HUES64 (cell line): ENCODE measurements around the gene MAGI1.

Experiments
- H3K27ac ChIP-seq: 2 replicates; pipeline ENCODE4 v1.7.0; 2013; ENCODE audit warnings: low read depth, low read length, inconsistent platforms
- H3K27me3 ChIP-seq: 2 replicates; pipeline ENCODE4 v1.6.1; 2013; ENCODE audit warnings: mild to moderate bottlenecking, low read length; ENCODE audit not compliant: insufficient read depth
- H3K36me3 ChIP-seq: 2 replicates; pipeline ENCODE4 v1.6.1; 2013; ENCODE audit warnings: mild to moderate bottlenecking, low read length; ENCODE audit not compliant: insufficient read depth
- H3K4me1 ChIP-seq: 2 replicates; pipeline ENCODE4 v1.6.1; 2013; ENCODE audit warnings: mild to moderate bottlenecking, low read length, moderate library complexity; ENCODE audit not compliant: insufficient read depth
- H3K4me3 ChIP-seq: 2 replicates; pipeline ENCODE4 v1.5.1; 2013; ENCODE audit warnings: mild to moderate bottlenecking, low read length, moderate library complexity
- H3K9ac ChIP-seq: 2 replicates; pipeline ENCODE4 v1.6.1; 2013; ENCODE audit warnings: mild to moderate bottlenecking, low read depth, low read length
- H3K9me3 ChIP-seq: 2 replicates; pipeline ENCODE4 v1.6.1; 2013; ENCODE audit warnings: low read depth, low read length; ENCODE audit not compliant: insufficient read depth
- WGBS: fragments of 150-250, 120-280 bp; methylation state at CpG from one replicate; pipeline ENCODE4 v1.1.7; 2013; ENCODE audit warnings: missing lambda C conversion rate; 5-methylcytosine and 5-hydroxymethylcytosine counted together

Gene MAGI1

DNA sequence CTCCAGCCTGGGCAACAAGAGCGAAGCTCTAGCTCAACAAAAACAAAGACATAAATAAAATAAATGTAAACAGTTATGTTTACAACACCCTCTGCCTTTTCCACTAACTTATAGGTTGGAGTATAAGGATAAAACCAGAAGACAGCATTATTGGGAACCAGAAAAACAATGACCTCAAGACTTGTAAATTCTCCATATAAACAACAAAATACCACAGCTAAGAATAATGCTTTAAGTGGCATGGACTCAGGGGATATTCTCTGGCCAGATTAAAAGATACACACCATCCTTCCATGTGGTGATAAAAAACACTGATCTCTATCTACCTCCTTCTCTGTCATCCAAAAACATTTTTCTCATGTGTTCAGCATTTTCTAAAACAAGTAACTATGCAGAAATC, 500.6 kb downstream of the MAGI1 start:
- WGBS: no CpG with 5 or more reads among the region's 1 CpG
- H3K9ac ChIP-seq: no peak overlapping the region
- H3K9me3 ChIP-seq: no peaks in the 10 kb centered on the region
- no peak overlapping the region for H3K4me3 ChIP-seq
- no peak overlapping the region for H3K27ac ChIP-seq
- H3K27me3 ChIP-seq: no peaks in the 10 kb centered on the region
- no peaks in the 10 kb centered on the region for H3K36me3 ChIP-seq
- H3K4me1 ChIP-seq: peaks cover 61% of the 10 kb centered on the region

DNA sequence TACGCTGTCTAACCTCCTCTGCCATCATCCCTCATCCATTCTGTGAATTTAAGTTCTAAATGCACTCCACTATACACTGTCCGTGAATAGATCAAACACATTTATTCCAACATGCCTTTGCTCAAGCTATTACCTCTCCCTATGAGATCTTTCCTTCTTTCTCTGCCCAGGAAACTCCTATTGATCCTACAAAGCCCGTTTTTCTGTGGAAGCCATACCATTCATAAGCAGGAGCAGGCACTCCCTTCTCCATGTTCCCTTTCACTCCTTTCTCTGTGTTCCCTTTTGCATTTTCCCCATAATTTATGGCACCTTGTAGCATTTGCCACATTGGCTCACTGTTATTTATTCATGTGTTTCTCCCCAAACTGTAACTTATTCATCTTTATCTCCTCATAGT, 501.6 kb downstream of the MAGI1 start:
- 77% methylated on average over 3 of the region's 3 CpGs for WGBS
- H3K27me3 ChIP-seq: no peaks in the 10 kb centered on the region
- no peak overlapping the region for H3K9ac ChIP-seq
- no peaks in the 10 kb centered on the region for H3K9me3 ChIP-seq
- peaks cover 64% of the 10 kb centered on the region for H3K4me1 ChIP-seq
- no peaks in the 10 kb centered on the region for H3K36me3 ChIP-seq
- no peak overlapping the region for H3K4me3 ChIP-seq
- no peak overlapping the region for H3K27ac ChIP-seq

DNA sequence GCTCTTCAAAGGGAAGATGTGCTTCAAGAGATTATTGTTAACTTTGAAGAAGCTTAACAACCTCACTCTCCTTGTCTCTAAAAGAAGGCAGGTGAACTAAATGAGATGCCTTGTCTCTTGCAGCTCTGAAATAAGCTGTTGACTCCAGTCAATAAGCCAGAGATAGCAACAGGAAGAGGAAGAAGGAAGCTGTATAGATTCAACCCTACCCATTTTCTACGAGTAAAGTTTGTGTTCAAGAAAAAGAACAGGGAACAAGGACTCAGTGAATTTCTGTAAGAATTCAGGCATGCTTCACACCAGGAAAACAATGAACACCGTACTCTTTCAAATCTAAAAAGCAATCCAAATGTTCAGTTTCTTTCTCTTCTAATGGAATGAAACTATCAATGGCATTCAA, 503.5 kb downstream of the MAGI1 start:
- Histone ChIP-seq H3K4me1 (peaks cover 51% of the 10 kb centered on the region), H3K4me3 (no peak overlapping the region), H3K27me3 (no peaks in the 10 kb centered on the region), H3K9me3 (no peaks in the 10 kb centered on the region), H3K9ac (no peak overlapping the region), H3K27ac (no peak overlapping the region), H3K36me3 (no peaks in the 10 kb centered on the region)
- WGBS: 92% methylated on average over 1 of the region's 2 CpGs

DNA sequence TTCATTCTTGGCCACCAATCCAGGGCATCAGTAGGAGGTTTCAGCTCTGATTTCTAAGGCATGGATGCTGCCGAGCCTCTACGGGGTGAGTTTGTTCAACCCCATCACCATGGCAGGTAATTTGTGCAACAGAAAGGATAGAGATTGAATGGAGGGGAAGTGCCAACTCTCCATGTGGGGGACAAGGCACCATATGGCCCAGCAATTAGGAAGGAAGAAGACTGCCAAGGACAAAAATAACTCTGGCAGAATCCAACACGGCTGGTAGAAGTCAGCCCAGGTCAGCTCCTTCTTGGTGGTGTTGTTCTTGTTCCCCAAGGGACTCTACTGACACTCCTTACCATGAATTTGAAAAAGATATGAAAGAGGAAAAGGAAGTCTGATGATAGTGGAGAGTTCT, 503.9 kb downstream of the MAGI1 start:
- Histone ChIP-seq H3K4me3 (no peak overlapping the region), H3K27ac (no peak overlapping the region), H3K27me3 (no peaks in the 10 kb centered on the region), H3K9me3 (no peaks in the 10 kb centered on the region), H3K4me1 (peaks cover 46% of the 10 kb centered on the region), H3K36me3 (no peaks in the 10 kb centered on the region), H3K9ac (no peak overlapping the region)
- WGBS: 98% methylated on average over 3 of the region's 3 CpGs

DNA sequence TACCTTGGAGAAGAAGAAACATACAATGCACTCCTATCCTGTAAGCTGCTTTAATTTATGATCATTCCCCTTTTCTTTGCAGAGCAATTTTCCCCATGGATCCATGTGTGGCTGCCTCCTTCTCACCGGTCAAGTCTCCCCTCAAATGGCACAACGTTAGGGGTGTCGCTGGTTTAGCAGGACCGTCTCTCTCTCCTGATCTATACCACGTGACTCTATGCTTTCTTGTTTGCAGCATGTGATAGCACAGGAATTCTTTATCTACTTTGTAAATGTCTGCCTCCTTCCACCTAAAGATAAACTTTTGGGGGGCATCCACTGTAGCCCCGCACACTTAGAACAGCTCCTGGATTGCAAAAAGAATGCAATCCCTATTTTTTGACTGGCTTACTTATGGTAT, 506.0 kb downstream of the MAGI1 start:
- peaks cover 30% of the 10 kb centered on the region for H3K4me1 ChIP-seq
- no peak overlapping the region for H3K27ac ChIP-seq
- H3K9me3 ChIP-seq: no peaks in the 10 kb centered on the region
- H3K9ac ChIP-seq: no peak overlapping the region
- no peaks in the 10 kb centered on the region for H3K27me3 ChIP-seq
- WGBS: 97% methylated on average over 6 of the region's 6 CpGs
- H3K4me3 ChIP-seq: no peak overlapping the region
- no peaks in the 10 kb centered on the region for H3K36me3 ChIP-seq

DNA sequence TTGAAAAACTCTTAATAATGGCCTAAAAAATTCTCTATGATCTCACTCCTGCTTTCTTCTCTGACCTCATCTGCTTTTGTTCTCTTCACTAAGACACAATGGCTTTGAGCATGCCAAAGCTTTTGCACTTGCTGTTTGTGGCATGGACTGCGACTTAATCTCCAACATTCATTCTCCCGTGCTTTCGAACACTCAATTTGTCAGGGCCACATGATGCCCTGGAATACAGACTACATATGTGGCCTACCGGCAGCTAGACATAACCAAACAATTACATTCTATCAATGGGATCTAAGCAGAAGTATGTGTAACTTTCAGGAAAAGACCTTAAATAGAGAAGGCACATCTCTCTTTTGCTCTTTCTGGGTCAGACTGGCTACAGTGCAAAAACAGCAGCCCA, 506.5 kb downstream of the MAGI1 start:
- Histone ChIP-seq H3K4me3 (no peak overlapping the region), H3K4me1 (peaks cover 26% of the 10 kb centered on the region), H3K27ac (no peak overlapping the region), H3K9me3 (no peaks in the 10 kb centered on the region), H3K27me3 (no peaks in the 10 kb centered on the region), H3K36me3 (no peaks in the 10 kb centered on the region), H3K9ac (no peak overlapping the region)
- WGBS: 84% methylated on average over 4 of the region's 4 CpGs

DNA sequence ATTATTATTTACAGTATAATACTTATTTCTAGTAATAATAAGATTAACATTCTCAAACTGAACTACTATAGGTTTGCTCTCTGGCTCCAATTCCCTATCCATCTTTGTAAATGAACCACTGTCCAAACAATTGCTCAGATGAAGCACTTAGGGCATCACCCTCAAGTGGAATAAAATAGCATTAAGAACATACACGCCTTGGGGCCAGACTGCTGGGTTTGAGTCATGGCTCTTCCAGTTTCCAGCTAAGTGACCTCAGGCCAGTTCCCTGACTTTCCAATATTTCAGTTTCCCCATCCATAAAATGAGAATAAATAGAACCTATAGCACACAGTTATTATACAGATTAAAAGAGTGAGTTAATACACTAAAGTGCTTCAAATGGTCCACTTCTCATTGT, 507.2 kb downstream of the MAGI1 start:
- H3K27ac ChIP-seq: no peak overlapping the region
- peaks cover 25% of the 10 kb centered on the region for H3K4me1 ChIP-seq
- no peaks in the 10 kb centered on the region for H3K36me3 ChIP-seq
- 87% methylated on average over 1 of the region's 1 CpG for WGBS
- no peaks in the 10 kb centered on the region for H3K27me3 ChIP-seq
- no peak overlapping the region for H3K4me3 ChIP-seq
- no peak overlapping the region for H3K9ac ChIP-seq
- H3K9me3 ChIP-seq: no peaks in the 10 kb centered on the region

DNA sequence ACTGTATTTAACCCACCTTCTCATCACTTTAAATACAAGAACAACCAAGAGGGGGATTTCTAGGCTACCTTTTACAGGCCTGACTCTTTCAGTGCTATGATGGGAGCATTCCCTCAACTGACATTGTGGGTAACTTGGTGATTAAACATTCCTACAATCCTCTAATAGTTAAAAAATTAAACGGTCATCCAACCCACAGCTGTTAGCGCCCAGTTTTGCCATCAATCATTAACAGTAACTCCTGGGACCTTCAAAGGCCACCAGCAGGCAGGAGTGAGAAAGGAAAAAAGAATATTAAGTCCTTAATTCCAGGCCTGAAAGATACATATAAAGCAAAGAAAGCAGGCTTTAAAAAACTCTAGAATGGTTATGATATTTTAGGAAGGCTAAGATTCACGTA, 512.1 kb downstream of the MAGI1 start:
- Histone ChIP-seq H3K36me3 (no peaks in the 10 kb centered on the region), H3K27ac (no peak overlapping the region), H3K4me1 (peaks cover 18% of the 10 kb centered on the region), H3K27me3 (no peaks in the 10 kb centered on the region), H3K9me3 (no peaks in the 10 kb centered on the region), H3K9ac (no peak overlapping the region), H3K4me3 (no peak overlapping the region)
- 92% methylated on average over 3 of the region's 3 CpGs for WGBS

DNA sequence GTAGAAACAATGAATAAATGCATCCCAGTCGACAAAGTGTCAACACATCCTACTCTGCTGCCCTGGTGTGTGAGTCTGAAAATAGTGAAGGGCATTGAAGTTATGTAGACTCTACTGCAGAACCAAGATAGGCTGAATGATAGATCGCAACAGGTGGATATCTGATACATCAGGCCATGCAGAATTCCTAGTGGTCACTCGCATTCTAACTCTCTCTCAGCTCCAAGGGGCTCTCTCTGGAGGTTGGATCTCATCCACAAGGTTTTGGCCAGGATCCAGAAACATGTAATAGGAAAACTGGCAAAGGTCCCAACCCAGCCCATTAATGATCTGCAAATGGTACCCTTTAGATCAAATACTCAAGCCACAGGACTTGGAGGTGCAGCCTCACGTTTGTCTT, 514.1 kb downstream of the MAGI1 start:
- no peaks in the 10 kb centered on the region for H3K9me3 ChIP-seq
- H3K27me3 ChIP-seq: no peaks in the 10 kb centered on the region
- H3K9ac ChIP-seq: no peak overlapping the region
- H3K36me3 ChIP-seq: no peaks in the 10 kb centered on the region
- 93% methylated on average over 4 of the region's 4 CpGs for WGBS
- H3K4me3 ChIP-seq: no peak overlapping the region
- H3K4me1 ChIP-seq: peaks cover 34% of the 10 kb centered on the region
- H3K27ac ChIP-seq: no peak overlapping the region

DNA sequence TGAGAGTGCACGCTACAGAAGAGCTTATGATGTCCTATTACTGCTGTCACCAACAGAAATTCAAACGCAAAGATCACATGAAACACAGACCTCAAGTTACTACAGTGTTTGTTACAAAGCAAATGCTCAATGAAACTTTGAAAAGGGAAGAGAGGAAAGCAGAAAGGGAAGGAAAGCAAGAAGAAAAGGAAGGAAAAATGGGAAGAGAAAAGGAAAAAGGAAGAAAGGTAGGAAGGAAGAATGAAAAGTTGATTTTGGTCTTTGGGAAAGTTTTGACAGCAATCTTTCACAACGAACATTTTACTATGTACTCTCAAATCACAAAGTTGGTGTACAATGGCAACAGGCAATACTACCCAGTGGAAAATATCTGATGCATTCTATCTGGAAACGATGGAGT, 514.8 kb downstream of the MAGI1 start:
- H3K36me3 ChIP-seq: no peaks in the 10 kb centered on the region
- H3K27ac ChIP-seq: no peak overlapping the region
- no peak overlapping the region for H3K4me3 ChIP-seq
- WGBS: 92% methylated on average over 4 of the region's 4 CpGs
- H3K9ac ChIP-seq: no peak overlapping the region
- H3K4me1 ChIP-seq: peaks cover 34% of the 10 kb centered on the region
- no peaks in the 10 kb centered on the region for H3K9me3 ChIP-seq
- H3K27me3 ChIP-seq: no peaks in the 10 kb centered on the region

DNA sequence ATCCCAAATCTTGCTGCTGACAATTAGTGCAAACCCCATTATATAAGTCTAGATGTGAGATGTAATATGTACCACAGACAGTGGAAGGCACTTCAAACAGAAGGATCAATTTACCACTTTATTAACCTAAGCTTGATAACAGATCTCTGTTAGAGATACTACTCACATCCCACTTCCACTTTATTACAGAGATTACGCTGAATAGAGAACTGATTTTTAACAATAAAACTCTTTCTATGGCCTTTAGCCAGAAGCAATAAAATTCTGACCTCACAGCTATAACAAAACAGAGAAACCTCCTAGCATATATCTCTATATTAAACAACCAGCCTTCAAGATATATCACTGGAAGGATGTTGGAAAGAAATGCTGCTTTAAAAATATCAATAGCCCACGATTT, 517.7 kb downstream of the MAGI1 start:
- no peak overlapping the region for H3K9ac ChIP-seq
- H3K9me3 ChIP-seq: no peaks in the 10 kb centered on the region
- H3K4me1 ChIP-seq: peaks cover 34% of the 10 kb centered on the region
- no peaks in the 10 kb centered on the region for H3K27me3 ChIP-seq
- no peak overlapping the region for H3K4me3 ChIP-seq
- H3K36me3 ChIP-seq: no peaks in the 10 kb centered on the region
- H3K27ac ChIP-seq: no peak overlapping the region
- 100% methylated on average over 1 of the region's 2 CpGs for WGBS

DNA sequence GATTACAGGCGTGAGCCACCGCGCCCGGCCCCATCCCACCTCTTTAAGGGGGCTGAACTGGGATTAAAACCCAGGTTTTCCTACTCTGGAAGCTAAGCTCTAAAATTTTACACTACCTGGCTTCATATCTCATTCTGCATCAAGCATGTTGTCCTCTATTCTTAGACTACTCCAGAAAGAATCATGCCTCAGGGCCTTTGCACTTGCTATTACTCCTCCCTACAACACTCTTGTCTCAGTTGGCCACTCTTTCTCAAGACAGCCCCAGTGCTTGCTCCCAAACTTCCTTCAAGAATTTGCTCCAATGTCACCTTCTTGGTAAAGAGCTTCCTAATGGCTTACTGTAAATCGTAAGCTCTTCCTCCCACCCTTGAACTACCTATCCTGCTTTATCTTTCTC, 521.7 kb downstream of the MAGI1 start:
- Histone ChIP-seq H3K36me3 (no peaks in the 10 kb centered on the region), H3K27ac (no peak overlapping the region)
- 97% methylated on average over 5 of the region's 5 CpGs for WGBS

More for the DNA sequence above, 521.7 kb downstream of the MAGI1 start:
- Histone ChIP-seq H3K4me1 (peaks cover 20% of the 10 kb centered on the region), H3K9me3 (0 out of 2 replicates have a peak, but pooled peaks cover 3% of the 10 kb centered on the region), H3K4me3 (no peak overlapping the region), H3K9ac (no peak overlapping the region), H3K27me3 (no peaks in the 10 kb centered on the region)
